NT2/D1 (cell line): Measurements from ENCODE around the gene RHBG.

ENCODE experiments used
- DNase-seq: peaks from one replicate; pipeline ENCODE4 v3.0.0-alpha.2; 2011; ENCODE audit warnings: low read depth, low spot score
- H3K27me3 ChIP-seq: 2 replicates; pipeline ENCODE4 v1.6.0; 2011; ENCODE audit warnings: mild to moderate bottlenecking; ENCODE audit not compliant: insufficient read length, insufficient read depth
- H3K36me3 ChIP-seq: 2 replicates; pipeline ENCODE4 v1.6.1; 2011; ENCODE audit warnings: mild to moderate bottlenecking, low read length, mixed read lengths; ENCODE audit not compliant: insufficient read depth, insufficient read length
- H3K4me1 ChIP-seq: 2 replicates; pipeline ENCODE4 v1.5.1; 2011; ENCODE audit not compliant: insufficient read depth, insufficient read length
- H3K4me3 ChIP-seq: 2 replicates; pipeline ENCODE4 v1.5.1; 2011; ENCODE audit warnings: low read depth; ENCODE audit not compliant: insufficient read length
- H3K9ac ChIP-seq: 2 replicates; pipeline ENCODE4 v1.6.0; 2011; ENCODE audit warnings: low read depth; ENCODE audit not compliant: insufficient read length
- H3K9me3 ChIP-seq: 2 replicates; pipeline ENCODE4 v1.5.1; 2011; ENCODE audit warnings: mild to moderate bottlenecking, low read length; ENCODE audit not compliant: insufficient read depth
- SUZ12 ChIP-seq: IDR thresholded peaks from 2 replicates; pipeline ENCODE4 v1.6.1; 2011; ENCODE audit not compliant: insufficient read length, insufficient read depth; ENCODE audit errors: extremely low read depth
- YY1 ChIP-seq: IDR thresholded peaks from 2 replicates; pipeline ENCODE4 v1.6.1; 2011; ENCODE audit not compliant: insufficient read length, insufficient read depth
- ZNF274 ChIP-seq: IDR thresholded peaks from 2 replicates; pipeline ENCODE4 v1.6.1; 2011; ENCODE audit warnings: mild to moderate bottlenecking, low read depth, low read length

Gene RHBG

DNA sequence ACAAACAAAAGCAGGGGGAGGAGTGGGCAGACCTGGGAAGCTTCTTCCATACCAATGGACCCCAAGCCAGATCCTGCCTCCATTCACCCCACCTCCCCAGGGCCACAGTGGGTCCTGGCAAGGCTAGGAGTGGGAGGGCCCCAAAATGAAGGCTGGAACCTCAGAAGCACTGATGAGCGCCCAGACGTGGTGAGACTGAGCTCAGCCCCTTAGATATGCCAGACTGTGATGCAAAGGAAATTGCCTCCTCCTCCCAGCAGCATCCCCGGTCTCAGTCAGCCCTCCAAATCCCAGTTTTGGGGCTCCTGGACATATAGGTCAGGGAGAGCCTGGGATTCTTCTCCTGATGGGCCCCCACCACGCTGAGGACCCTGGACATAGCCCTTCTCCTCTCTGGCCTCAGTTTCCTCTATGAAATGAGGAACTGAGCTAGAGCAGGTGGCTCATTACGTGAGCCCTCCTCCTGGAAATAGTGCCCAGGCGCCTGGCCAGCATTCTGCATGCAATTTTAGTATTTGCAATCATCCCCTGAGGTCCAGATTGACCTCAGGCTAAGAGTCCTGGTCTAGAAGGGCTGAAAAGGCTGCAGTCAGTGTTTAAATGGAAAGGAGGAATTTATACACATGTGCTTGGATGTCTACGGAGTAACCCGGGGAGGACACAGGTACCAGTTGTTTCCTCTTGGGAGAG lies 33.5 kb downstream of the RHBG start:
- DNase-seq, result no peak
- H3K9me3 ChIP-seq, result no peaks in the 10 kb centered on the region
- no peak for TF ChIP-seq SUZ12
- no peak for TF ChIP-seq YY1
- TF ChIP-seq ZNF274, result no peak
- peaks cover 3% of the 10 kb centered on the region for H3K27me3 ChIP-seq
- peak overlapping the region; percentile 23 for H3K9ac ChIP-seq
- H3K36me3 ChIP-seq, result peaks cover 2% of the 10 kb centered on the region
- H3K4me1 ChIP-seq, result peaks cover 23% of the 10 kb centered on the region
- no peak overlapping the region for H3K4me3 ChIP-seq

GRCh38 chr1:156405670-156406069 lies 36.7 kb downstream of the RHBG start:
- Histone ChIP-seq H3K4me3 (no peak overlapping the region), H3K36me3 (peaks cover 2% of the 10 kb centered on the region), H3K27me3 (peaks cover 3% of the 10 kb centered on the region), H3K4me1 (peaks cover 20% of the 10 kb centered on the region), H3K9me3 (no peaks in the 10 kb centered on the region), H3K9ac (no peak overlapping the region)
- DNase-seq, result no peak
- TF ChIP-seq ZNF274 (no peak), YY1 (no peak), SUZ12 (no peak)

DNA sequence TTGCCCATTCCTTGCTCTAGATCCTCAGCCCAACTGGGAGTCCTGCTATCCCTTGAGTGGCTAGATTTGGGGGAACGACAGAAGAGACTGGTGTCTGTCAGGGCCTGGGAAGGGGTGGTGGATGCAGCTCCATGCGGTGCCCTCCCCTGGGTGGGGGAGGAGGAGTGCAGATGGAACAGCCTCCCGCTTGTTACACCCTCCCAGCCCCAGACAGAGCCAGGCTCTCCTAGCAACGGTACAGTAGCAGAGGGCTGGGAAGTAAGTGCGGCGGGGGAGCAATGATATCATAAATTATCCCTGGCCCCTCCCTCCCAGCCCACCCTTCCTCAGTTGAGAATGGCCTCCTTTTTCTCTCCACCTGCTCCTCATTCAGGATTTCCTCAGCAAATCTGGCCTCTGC lies 37.2 kb downstream of the RHBG start:
- TF ChIP-seq ZNF274, result no peak
- no peak for TF ChIP-seq YY1
- no peak for TF ChIP-seq SUZ12
- Histone ChIP-seq H3K36me3 (peaks cover 2% of the 10 kb centered on the region), H3K9me3 (no peaks in the 10 kb centered on the region), H3K27me3 (peaks cover 3% of the 10 kb centered on the region), H3K4me1 (peaks cover 14% of the 10 kb centered on the region), H3K9ac (no peak overlapping the region), H3K4me3 (no peak overlapping the region)
- DNase-seq, result no peak

DNA sequence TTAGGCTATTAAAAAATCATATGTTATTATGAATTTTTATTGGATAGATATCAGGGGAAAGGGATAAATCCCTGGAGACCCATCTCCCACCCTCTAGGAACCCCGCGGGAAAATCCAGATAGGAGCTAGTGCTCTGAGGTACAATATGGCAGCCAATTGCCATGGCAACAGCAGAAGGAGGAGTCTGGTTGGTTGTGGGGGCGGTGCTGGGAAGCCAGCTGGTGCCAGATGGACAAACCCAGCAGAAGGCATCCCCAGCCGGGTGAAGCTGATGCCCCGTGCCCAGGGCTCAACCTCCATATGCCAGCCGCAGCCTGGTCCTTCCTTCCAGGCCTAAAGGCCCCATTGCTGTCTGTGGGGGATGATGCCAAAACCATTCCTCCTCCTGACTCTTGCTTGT lies 38.3 kb downstream of the RHBG start:
- no peak overlapping the region for H3K9ac ChIP-seq
- DNase-seq, result no peak
- peaks cover 2% of the 10 kb centered on the region for H3K36me3 ChIP-seq
- H3K4me3 ChIP-seq, result no peak overlapping the region
- peaks cover 9% of the 10 kb centered on the region for H3K4me1 ChIP-seq
- peaks cover 3% of the 10 kb centered on the region for H3K27me3 ChIP-seq
- TF ChIP-seq ZNF274, result no peak
- TF ChIP-seq YY1, result no peak
- TF ChIP-seq SUZ12, result no peak
- H3K9me3 ChIP-seq, result no peaks in the 10 kb centered on the region

- H3K27me3 ChIP-seq, result peaks cover 3% of the 10 kb centered on the region
- H3K36me3 ChIP-seq, result peaks cover 6% of the 10 kb centered on the region
- no peak overlapping the region for H3K9ac ChIP-seq
- H3K4me3 ChIP-seq, result no peak overlapping the region
- no peaks in the 10 kb centered on the region for H3K9me3 ChIP-seq
- no peak for DNase-seq
- TF ChIP-seq YY1 (no peak), ZNF274 (no peak), SUZ12 (no peak)
- peaks cover 7% of the 10 kb centered on the region for H3K4me1 ChIP-seq
Measured at GRCh38 chr1:156407760-156408159, 38.7 kb downstream of the RHBG start.

GRCh38 chr1:156409439-156409838 lies 40.4 kb downstream of the RHBG start:
- Histone ChIP-seq H3K36me3 (peaks cover 19% of the 10 kb centered on the region), H3K27me3 (peaks cover 3% of the 10 kb centered on the region)

DNA sequence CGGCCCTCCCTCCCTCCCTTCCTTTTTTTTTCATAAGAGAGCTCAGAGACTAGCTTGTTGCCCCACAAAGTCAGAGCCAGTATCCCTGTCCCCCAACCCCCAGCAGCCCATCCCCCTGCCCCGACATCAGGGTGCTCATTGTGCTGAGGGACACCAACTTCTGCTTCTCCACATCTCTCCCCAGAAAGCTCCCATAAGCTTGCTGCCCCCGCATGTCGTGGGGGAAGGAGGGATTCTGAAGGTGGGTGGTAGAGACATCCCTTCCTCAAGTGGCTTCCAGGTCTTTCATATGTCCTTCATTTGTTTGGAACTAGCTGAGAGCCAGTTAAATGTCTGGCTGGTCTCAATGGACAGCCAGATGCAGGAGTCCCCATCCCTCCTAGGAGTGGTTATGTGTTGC lies 41.2 kb downstream of the RHBG start:
- Histone ChIP-seq H3K9me3 (no peaks in the 10 kb centered on the region), H3K4me3 (no peak overlapping the region), H3K36me3 (peaks cover 22% of the 10 kb centered on the region), H3K9ac (no peak overlapping the region), H3K27me3 (no peaks in the 10 kb centered on the region), H3K4me1 (peaks cover 7% of the 10 kb centered on the region)
- TF ChIP-seq SUZ12, result no peak
- TF ChIP-seq ZNF274, result no peak
- no peak for TF ChIP-seq YY1
- DNase-seq, result no peak

More at GRCh38 chr1:156409439-156409838, 40.4 kb downstream of the RHBG start:
- no peak for DNase-seq
- H3K4me3 ChIP-seq, result no peak overlapping the region
- peaks cover 7% of the 10 kb centered on the region for H3K4me1 ChIP-seq
- H3K9ac ChIP-seq, result no peak overlapping the region
- no peaks in the 10 kb centered on the region for H3K9me3 ChIP-seq
- TF ChIP-seq YY1 (no peak), ZNF274 (no peak), SUZ12 (no peak)
